Measurements from ENCODE around the gene CCT5.
"Not testable (repeated sequence)": the region's sequence is repeated elsewhere in the genome, so short reads cannot be mapped to it uniquely, and the experiment has no call there.

Gene CCT5

DNA sequence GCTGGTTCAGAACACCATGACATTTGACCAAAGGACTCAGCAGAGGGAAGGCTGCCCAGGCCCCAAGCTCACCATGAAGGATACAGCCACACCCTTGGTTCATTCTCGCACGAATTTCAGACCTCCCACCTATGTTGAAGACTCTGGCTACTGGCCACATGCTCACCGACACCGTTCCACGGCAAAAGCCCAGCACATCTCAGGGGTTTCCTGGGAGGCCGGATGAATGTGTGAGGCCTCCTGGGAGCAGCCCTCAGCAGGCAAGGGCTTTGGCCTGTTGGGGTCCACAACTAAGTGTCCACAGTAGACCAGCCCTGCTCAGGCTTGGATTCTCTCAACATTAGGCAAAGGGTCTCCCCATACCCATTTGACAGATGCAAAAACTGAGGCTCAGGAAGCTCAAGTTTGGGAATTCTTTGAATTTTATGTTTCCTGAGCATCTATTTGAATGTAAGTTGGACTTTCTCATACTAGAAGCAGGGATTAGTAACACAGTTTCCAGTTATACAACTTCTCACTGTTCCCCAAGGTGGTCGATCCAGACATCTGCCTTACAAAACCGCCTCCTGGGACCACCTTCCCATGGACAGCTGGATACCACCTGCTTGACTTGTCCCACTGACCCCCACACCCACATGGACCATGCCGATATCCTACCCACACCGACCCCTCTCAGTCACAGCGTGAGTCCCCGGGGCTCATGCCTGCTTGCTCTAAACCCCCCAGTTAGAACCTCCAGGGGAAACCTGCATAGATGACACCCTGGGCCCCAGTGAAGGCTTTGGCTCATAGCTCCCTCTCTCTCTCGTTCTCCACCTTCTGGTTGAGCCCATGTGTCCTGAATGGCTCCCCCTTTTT lies 27.9 kb downstream of the CCT5 start:
- DNase-seq, result no peak

DNA sequence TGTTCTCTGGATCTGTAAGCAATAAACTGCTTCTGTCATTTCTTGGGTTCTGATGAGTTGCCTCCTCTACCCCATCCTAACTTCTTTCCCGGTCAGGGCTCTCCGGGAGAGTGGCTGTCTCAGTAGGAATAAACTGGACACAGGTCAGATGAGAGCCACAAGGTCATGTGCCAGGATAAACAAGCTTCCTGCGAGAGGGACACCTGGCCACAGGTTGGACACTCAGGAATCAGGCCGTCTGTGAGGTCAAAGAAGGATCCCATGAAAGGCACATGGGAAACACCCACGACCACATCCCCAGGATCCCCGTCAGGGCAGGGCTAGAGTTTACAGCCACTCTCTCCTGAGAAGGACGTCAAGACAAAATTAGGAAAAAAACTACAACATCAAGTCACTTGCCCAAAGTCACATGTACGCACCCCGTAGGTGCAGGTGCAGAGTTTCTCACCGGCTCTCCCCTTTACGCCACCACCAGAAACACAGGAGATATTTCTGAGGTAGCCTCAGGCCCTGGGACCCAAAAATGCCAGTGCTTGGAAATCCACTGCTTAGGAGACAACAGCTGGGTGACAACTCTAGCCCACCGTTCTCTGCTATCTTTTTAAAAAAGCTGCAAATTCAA lies 28.7 kb downstream of the CCT5 start:
- no peak for DNase-seq

DNA sequence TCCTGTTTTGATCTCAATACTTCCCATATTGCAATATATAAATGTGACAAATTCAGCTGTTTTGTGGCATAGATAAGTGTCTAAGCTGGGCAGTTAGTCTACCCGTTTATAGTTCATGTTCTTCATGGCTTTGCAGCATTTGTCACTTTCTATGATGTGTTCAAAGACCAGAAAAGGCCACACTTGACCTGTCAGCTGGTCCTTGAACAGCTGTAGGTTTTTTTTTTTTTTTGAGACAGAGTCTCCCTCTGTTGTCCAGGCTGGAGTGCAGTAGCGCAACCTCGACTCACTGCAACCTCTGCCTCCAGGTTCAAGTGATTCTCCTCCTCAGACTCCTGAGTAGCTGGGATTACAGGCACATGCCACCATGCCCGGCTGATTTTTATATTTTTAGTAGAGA lies 29.2 kb downstream of the CCT5 start:
- DNase-seq, result no peak

DNA sequence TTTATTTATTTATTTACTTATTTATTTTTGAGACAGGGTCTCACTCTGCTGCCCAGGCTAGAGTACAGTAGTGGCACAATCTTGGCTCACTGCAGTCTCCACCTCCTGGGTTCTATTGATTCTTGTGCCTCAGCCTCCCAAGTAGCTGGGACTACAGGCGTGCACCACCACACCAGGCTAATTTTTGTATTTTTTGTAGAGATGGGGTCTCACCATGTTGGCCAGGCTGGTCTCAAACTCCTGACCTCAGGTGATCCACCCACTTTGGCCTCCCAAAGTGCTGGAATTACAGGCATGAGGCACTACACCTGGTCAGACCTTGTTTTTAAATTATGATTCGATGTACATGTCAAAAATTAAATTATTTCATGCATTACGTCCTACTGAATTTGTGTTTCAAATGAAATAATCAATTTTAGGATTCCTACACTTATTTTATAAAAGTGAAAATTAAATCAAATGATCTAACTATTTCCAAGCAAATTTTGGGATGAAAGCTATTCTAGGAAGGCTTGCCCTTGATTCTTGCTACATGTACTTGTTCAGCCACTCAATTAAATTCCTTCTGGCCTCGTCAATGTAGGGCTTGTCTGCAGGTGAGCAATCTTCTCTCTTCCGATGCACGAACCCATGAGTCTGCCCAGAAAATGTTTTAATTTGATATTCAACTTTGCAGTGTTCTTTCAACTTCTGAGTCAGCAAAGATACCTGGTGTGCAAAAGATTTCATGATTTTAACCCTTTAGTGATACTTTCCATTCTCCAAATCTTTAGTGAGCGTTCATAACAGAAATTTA lies 30.0 kb downstream of the CCT5 start:
- DNase-seq, result no peak

DNA sequence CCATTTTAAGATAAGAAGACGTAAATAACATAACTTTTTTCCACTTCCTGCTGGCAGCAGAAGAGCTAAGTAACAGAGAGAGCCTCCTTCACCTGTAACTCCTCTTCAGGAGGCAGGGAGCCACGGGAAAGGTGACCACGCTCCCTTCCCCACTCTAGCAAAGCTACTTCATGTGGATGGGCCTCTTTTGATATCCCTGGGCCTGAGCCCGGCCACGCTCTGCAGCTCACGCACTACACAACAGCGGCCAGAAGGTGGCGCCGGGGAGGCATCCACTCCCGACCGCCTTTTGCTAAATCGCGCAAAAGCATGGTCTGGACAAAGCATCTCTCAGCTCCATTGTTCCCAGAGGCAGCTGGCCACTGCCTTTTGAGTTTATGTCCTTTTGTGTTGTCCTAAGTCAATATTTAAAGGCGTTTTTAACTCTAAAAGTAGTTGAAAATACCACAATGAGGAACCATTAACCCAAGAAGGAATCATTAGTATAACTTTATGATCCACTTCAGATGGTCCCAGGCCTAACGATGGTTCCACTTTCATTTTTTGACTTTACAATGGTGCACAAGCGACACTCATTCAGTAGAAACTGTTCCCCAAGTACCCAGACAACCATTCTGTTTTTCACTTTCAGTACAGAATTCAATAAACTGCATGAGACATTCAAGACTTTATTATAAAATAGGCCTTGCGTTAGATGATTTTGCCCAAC lies 34.0 kb downstream of the CCT5 start:
- peak; percentile 89 for DNase-seq

DNA sequence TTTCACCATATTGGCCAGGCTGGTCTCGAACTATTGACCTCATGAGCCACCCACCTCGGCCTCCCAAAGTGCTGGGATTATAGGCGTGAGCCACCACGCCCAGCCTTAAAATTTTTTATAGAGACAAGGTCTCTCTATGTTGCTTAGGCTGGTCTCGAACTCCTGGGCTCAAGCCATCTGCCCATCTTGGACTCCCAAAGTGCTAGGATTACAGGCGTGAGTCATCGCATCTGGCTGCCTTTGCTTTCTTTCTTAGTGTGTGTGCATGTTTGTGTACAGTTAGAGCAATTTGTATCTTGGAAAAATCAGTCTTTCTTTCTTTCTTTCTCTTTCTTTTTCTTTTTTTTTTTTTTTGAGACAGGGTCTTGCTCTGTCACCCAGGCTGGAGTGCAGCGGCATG lies 35.3 kb downstream of the CCT5 start:
- not testable (repeated sequence) for DNase-seq

DNA sequence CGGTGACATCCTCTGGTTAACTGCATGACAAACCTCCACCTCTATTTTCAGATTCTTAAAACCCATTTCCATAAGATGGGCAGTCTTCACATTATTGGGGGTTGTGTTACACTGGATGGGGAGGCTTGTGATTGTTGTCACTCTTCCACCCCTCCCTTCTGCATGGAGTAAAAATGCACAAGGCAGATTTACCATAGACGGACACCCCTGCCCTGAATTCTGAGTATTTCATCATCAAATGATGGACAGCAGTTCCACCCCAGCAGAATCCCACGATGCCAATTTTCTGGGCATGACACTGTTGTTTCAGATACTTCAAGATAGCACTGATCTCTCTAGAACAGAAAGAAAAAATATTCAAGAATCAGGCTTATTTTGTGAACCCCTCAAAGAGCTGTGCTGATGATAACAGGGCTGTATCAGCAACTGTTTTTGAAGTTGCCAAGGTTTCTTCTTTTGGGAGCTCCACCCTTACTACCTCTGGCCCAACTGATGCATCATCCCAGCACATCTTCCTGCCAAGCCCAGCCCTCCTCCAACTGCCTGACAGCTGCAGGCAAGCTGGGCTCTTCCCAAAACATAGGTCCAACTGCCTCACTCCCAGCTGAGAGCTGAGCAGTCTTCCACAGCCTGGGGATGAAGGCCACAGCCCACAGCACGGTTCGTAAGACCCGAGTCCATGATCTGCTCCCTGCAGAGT lies 36.2 kb downstream of the CCT5 start:
- DNase-seq, result peak; percentile 65

DNA sequence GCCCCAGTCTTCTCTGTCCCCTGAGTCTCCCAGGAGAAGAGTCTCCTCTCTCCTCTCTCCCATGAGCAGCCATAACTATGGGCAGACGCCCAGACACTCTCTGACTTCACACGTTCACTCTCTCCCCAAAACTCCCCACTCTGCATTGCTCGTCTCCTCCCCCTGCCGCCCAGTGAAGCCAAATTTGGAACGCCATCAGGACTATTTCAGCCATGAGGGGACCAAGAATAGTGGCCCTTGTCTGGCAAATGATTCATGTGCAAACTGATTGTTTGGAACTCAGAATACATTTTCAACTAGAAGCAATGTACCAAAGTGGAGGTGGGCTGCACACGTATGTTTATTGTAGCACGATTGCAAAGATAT lies 36.8 kb downstream of the CCT5 start:
- no peak for DNase-seq

DNA sequence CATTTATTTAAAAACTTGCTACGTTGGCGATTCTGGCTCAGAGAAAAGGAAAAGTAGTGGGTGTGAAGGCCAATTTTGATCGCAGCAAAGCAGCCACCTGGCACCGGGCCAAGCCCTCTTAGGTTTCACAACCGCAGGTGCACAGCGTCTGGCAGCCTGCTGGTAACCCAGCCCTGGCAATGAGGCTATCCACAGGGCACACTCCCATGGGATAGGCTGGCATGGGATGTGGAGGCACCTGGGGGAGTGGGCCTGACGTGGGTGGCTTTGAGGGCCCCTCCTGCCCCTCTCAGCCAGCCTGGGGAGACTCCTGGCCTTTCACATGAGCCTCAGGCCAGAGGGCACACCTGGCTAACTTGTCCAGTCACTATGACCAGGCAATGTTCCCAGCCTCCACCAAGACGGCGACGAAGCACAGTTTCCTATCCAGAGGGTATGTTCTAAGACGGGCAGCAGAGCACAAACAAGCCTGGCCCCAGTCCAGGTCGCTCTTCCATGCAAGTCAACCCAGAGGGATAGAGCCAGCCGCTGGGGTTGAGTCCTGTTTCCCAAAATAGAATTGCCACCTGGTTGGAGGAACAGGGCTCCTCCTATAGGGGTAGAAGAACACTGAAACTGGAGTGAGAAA lies 38.6 kb downstream of the CCT5 start:
- peak; percentile 67 for DNase-seq

DNA sequence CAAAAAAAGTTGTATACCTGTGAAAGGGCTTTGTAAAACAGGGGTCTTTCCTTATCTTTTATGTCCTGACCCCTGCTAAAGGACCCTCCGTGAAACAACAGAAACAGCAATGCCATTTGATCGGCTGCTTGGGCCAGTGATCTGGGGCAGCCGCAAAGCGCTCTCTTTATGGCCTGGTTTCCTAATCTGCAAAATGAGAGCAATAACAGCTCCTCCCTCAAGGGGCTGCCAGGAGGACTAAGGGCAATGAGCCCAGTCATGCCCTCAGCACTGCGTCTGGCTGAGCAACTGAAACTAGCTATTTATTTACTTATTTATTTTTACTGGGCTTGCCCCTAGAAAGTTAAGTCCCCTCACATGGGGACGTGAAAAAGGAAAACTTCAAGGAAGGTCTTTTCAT lies 39.3 kb downstream of the CCT5 start:
- no peak for DNase-seq

DNA sequence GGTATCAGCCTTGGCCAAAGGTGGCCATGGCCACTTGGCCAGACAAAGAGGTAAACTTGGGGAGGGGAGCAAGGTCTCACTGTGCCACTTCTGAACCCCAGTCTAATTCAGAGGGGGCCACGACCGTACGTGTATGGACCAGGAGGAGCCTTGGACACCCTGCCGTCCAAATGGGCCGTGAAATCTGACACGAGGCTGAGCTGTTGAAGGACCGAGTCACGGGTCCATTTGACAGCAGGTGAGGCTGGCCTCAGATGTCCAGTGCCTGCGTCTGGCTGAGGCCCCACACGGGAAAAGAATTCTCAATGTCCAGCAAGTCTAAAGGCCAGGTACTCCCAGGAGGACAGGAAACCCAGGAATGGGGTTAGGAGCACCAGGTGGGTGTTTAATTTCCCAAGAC lies 39.9 kb downstream of the CCT5 start:
- DNase-seq, result no peak

DNA sequence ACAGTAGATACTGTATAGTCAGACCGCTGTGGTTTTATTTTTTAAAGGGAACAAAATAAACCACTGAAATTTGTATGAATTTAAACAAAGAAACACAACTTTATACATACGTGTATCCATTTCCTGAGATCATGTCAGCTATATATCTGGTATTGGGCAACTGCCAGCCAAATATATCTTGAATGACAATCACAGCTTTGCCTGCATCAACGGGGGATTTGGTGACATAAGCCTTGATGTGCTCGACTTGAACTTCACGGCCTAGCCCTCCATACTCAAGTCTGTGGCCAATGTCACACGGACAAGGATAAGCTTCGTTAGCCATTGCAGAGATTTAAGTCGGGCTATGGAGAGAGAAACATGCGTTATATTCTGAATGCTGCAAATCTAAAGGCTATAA lies 40.4 kb downstream of the CCT5 start:
- DNase-seq, result no peak

DNA sequence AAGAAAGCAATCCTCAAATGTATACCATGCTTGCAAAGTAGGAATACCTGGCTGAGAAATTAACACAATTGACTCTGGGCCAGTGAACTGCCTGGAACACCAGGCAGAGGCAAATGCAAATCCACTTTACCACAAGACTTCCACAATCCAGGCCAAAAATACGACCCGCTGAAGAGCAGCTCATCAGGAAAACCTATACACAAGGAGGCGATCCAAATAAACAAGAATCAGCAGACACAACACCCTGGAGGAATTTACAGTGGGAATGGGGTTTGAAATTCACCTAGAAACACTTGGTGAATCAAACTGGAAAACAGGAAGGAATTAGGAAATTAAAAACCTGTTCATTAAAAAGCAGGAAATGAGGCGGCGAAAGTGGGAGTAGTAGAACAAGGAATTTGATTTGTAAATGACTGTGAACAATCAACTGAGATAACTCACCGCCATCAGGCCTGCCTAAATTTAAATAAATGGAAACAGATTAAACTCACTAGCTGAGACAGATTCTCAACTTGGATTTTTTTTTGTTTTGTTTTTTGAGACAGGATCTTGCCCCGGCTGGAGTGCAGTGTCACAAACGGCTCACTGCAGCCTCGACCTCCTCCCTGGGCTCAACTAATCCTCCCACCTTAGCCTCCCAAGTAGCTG lies 41.7 kb downstream of the CCT5 start:
- no peak for DNase-seq

DNA sequence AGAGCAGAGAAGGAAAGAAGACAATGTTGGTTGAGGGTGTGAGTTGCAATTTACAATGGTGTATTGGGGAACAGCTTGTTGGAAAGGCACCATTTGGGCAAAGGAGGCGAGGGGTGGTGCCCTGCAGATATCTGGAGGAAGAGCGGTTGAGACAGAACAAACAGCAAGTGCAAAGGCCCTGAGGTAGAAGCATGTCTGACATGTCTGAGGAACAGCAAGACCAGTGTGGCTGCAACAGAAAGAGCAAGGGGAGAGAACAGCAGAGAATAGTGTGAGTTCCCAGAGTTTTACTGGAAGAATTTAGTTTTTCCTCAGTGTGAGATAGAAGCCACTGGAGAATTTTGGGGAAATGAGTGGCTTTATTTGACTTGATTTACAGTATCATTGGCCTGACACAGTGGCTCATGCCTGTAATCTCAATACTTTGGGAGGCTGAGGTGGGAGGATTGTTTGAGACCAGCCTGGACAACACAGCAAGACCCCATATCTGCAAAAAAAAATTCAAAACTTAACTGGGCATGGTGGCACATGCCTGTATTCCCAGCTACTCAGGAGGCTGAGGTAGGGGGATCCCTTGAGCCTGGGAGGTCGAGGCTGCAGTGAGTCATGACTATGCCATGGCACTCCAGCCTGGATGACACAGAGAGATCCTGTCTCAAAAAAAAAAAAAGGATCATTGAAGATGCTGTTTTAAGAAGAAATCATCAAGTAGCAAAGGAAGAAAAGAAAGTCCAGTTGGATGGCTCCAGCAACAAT lies 44.0 kb downstream of the CCT5 start:
- no peak for DNase-seq

DNA sequence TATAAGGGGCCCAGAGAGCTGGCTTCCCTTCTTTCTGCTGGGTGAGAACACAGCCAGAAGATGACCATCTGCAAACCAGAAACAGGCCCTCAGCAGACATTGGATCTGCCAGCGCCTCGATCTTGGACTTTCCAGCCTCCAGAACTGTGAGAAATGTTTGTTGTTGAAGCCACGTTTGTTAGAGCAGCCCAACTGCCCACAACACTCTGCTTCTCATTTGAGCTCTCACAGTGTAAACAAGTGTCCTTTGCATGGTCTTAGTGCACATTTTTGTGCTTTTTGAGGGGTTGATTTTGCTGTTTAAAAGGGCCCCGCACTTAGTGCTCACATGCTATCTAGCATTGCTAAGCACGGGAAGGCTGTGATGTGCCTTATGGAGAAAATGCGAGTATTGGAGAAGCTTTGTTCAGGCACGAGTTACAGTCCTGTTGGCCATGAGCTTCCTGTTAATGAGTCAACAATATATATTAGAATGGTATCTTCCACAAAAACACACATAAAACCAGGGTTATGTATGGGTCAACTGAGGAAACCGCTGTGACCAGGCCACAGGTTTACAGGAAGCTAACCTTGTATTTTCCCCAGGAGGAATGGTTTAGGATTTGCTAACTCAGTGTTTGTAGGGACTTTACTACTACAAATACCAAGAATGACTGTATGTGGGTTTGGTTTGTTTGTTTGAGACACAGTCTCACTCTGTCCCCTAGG lies 45.7 kb downstream of the CCT5 start:
- DNase-seq, result no peak

DNA sequence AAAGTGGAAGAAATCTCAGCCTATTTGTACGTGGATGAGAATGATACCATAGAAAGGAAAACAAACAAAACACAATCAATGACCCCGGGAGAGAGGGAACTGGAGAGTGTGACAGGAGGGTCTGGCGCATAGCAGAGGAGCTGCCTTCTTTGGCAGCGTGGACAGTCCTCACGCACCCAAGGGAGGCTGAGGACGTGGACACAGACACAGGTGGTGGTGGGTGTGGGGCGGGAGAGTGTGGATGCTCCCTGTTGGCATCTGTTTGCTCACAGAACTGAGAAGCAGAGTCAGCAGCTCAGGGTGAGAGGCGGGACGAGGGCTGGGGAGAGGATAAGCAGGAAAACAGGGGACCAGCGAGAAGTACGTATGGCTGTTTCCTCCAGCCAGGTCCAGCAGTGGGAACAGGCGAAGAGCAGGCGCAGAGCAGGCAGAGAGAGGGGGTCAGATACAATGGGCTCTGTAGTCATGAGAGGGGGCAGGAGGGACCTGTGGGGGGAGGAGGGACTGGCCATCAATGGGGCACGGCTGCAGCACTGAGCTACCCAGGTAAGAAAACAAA lies 47.6 kb downstream of the CCT5 start:
- DNase-seq, result no peak

DNA sequence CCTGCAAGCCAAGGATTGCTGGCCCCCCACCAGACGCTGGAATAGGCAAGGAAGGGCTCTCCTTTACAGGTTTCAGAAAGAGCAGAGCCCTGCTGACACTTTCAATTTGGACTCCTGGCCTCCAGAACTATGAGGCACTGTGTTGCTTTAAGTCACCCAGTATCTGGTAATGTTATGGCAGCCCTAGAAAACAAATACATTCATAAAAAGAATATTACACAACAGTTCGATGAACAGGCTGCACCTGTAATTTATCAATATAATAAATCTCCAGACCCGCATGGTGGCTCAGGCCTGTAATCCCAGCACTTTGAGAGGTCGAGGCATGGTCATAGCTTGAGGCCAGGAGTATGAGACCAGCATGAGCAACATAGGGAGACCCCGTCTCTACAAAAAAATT lies 50.2 kb downstream of the CCT5 start:
- no peak for DNase-seq

DNA sequence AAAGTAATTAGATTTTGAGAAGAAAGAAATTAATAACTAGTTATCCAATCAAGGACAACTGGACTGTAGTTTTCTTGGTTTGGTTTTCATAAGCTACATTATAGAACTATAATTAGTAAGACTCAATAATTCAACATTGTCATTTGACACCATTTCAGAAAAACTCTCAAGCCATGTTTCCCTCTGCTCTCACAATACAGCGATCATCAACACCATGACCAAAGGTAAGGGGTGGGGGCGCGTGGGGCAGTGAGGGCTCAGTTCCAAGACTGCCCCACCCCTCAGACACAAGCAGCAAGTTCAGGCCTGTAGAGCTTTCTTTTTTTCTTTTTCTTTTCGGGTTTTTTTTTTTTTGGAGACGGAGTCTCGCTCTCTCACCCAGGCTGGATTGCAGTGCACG lies 51.2 kb downstream of the CCT5 start:
- DNase-seq, result no peak

DNA sequence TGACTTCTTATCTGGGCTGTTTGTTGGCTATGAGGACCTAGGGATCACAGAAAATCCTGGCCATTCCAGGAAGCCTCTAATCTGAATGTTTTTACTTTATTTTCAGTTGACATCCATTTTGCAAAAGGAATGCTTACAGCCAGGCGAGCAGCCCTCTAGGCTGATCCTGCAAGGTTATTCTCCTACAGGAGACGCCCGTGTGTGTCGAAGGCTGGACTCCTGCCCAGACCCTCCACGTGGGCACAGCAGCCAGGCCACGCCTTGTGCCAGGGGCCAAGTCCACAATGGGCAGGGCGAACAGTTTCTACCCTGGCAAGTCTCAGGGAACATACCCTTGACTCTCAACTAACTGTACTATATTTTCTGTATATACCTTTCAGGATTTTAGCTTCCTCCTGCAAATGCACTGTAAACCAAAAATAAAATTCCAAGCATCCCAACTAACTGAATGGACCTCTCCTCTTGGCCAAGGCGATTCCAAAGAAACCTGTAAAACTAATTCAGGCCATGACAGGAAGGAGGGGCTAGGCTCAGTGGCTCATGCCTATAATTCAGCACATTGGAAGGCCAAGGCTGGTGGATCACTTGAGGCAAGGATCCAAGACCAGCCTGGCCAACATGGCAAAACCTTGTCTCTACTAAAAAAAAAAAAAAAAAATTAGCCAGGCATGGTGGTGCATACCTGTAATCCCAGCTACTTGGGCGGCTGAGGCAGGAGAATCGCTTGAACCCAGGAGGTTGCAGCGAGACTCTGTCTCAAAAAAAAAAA lies 51.9 kb downstream of the CCT5 start:
- peak; percentile 58 for DNase-seq

Measured in femur (tissue), 1 donor.